ENCODE measurements around the gene QKI.

QKI gene

DNA sequence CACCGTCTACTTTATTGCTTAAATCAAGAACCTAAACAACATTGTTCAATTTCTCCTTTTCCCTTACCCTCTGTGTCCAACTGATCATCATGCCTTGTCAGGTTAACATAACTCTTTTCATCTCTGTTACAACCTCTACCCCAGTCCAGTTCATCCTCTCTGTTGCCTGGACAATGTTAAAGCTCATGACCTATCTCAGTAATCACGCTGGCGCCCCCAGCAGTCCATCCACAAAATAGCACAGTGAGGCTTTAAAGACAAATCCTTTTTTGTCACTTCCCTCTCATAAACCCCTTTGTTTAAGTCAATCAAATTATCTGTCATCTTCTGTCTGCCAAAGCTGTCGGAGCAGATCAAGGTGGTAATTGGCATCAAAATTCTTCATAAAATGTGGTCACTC lies 140.1 kb downstream of the QKI start:
- TF ChIP-seq POLR2AphosphoS5 (IDR thresholded peaks at IDR 0.05; ENCODE audit: low read depth) (no peak), SPI1 (IDR thresholded peaks at IDR 0.05; ENCODE audit: borderline replicate concordance, low read depth) (no peak; the same call in 1 of the 2 replicates)
- TF ChIP-seq, protein P1, sequence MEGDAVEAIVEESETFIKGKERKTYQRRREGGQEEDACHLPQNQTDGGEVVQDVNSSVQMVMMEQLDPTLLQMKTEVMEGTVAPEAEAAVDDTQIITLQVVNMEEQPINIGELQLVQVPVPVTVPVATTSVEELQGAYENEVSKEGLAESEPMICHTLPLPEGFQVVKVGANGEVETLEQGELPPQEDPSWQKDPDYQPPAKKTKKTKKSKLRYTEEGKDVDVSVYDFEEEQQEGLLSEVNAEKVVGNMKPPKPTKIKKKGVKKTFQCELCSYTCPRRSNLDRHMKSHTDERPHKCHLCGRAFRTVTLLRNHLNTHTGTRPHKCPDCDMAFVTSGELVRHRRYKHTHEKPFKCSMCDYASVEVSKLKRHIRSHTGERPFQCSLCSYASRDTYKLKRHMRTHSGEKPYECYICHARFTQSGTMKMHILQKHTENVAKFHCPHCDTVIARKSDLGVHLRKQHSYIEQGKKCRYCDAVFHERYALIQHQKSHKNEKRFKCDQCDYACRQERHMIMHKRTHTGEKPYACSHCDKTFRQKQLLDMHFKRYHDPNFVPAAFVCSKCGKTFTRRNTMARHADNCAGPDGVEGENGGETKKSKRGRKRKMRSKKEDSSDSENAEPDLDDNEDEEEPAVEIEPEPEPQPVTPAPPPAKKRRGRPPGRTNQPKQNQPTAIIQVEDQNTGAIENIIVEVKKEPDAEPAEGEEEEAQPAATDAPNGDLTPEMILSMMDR (IDR thresholded peaks at IDR 0.05; ENCODE audit: insufficient read depth, low read length), result peak; percentile 37
- DNase-seq (ENCODE audit: low read depth in 1 of 2, low spot score in 1 of 2), result peak in 1 of 2 experiments; percentile 57
- H3K27me3 ChIP-seq (ENCODE audit: insufficient read depth, poor library complexity, severe bottlenecking), result no peaks in the 10 kb centered on the region
- no peak overlapping the region for H3K4me3 ChIP-seq (replicated peaks; ENCODE audit: insufficient read depth, low read length)
- no peak overlapping the region for H3K27ac ChIP-seq (replicated peaks)

DNA sequence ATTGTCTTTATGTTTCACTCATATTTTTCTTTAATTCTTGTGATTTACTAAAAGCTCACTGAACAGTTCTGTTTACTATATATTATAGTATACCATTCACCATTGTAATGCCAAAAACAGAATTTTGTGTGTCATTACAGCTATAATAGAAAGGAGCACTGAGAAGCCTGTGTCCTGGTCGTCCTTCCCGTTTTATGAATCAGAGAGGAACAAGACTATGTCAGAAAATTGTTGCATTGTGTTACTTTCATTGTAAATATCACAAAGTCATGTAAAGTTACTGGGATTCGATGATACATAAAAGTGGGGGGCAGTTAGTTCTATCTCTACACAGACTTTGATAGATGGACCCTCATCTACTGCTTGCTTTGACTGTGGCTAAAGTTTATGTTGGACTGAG lies 145.1 kb downstream of the QKI start:
- Histone ChIP-seq H3K27ac (replicated peaks) (no peak overlapping the region), H3K4me3 (replicated peaks; ENCODE audit: insufficient read depth, low read length) (no peak overlapping the region), H3K27me3 (ENCODE audit: insufficient read depth, poor library complexity, severe bottlenecking) (no peaks in the 10 kb centered on the region)
- TF ChIP-seq GABPA (IDR thresholded peaks at IDR 0.05; ENCODE audit: low read depth) (no peak), SPI1 (IDR thresholded peaks at IDR 0.05; ENCODE audit: borderline replicate concordance, low read depth) (no peak), POLR2AphosphoS5 (IDR thresholded peaks at IDR 0.05; ENCODE audit: low read depth) (no peak)
- TF ChIP-seq, protein P1 (IDR thresholded peaks at IDR 0.05; ENCODE audit: insufficient read depth, low read length), result no peak
- TF ChIP-seq, protein P2, sequence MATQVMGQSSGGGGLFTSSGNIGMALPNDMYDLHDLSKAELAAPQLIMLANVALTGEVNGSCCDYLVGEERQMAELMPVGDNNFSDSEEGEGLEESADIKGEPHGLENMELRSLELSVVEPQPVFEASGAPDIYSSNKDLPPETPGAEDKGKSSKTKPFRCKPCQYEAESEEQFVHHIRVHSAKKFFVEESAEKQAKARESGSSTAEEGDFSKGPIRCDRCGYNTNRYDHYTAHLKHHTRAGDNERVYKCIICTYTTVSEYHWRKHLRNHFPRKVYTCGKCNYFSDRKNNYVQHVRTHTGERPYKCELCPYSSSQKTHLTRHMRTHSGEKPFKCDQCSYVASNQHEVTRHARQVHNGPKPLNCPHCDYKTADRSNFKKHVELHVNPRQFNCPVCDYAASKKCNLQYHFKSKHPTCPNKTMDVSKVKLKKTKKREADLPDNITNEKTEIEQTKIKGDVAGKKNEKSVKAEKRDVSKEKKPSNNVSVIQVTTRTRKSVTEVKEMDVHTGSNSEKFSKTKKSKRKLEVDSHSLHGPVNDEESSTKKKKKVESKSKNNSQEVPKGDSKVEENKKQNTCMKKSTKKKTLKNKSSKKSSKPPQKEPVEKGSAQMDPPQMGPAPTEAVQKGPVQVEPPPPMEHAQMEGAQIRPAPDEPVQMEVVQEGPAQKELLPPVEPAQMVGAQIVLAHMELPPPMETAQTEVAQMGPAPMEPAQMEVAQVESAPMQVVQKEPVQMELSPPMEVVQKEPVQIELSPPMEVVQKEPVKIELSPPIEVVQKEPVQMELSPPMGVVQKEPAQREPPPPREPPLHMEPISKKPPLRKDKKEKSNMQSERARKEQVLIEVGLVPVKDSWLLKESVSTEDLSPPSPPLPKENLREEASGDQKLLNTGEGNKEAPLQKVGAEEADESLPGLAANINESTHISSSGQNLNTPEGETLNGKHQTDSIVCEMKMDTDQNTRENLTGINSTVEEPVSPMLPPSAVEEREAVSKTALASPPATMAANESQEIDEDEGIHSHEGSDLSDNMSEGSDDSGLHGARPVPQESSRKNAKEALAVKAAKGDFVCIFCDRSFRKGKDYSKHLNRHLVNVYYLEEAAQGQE (IDR thresholded peaks at IDR 0.05; ENCODE audit: insufficient replicate concordance, low read depth), result no peak
- no peak for DNase-seq (ENCODE audit: low read depth in 1 of 2, low spot score in 1 of 2)

GRCh38 chr6:163563318-163563717 lies 148.8 kb downstream of the QKI start:
- no peaks in the 10 kb centered on the region for H3K27me3 ChIP-seq (ENCODE audit: insufficient read depth, poor library complexity, severe bottlenecking)
- DNase-seq (ENCODE audit: low read depth in 1 of 2, low spot score in 1 of 2), result no peak
- no peak overlapping the region for H3K27ac ChIP-seq (replicated peaks)
- no peak for TF ChIP-seq GABPA (IDR thresholded peaks at IDR 0.05; ENCODE audit: low read depth)
- no peak for TF ChIP-seq POLR2AphosphoS5 (IDR thresholded peaks at IDR 0.05; ENCODE audit: low read depth)
- TF ChIP-seq, protein P2 (IDR thresholded peaks at IDR 0.05; ENCODE audit: insufficient replicate concordance, low read depth), result no peak
- TF ChIP-seq SPI1 (IDR thresholded peaks at IDR 0.05; ENCODE audit: borderline replicate concordance, low read depth), result no peak
- TF ChIP-seq, protein P1 (IDR thresholded peaks at IDR 0.05; ENCODE audit: insufficient read depth, low read length), result no peak
- no peak overlapping the region for H3K4me3 ChIP-seq (replicated peaks; ENCODE audit: insufficient read depth, low read length)

DNA sequence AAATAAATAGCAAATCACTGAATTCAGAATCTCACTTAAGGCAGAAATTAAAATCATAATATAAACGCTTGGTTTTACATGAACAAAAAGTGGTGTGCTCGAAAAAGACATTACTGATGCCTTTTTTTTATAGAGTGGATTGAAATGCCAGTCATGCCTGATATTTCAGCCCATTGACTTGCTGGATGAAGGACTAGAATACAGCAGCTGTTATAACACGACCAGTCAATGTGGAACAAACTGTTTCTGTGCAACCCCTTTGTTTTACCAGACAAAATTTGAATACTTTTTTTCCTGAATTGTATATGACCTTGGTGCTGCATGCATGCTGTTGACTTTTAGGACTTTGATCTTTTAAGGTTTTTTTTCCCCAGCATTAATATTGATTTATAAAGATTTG lies 150.0 kb downstream of the QKI start:
- Histone ChIP-seq H3K27me3 (ENCODE audit: insufficient read depth, poor library complexity, severe bottlenecking) (no peaks in the 10 kb centered on the region), H3K4me3 (replicated peaks; ENCODE audit: insufficient read depth, low read length) (no peak overlapping the region), H3K27ac (replicated peaks) (no peak overlapping the region)
- no peak for DNase-seq (ENCODE audit: low read depth in 1 of 2, low spot score in 1 of 2)
- no peak for TF ChIP-seq POLR2AphosphoS5 (IDR thresholded peaks at IDR 0.05; ENCODE audit: low read depth)
- TF ChIP-seq SPI1 (IDR thresholded peaks at IDR 0.05; ENCODE audit: borderline replicate concordance, low read depth), result no peak
- TF ChIP-seq, protein P1 (IDR thresholded peaks at IDR 0.05; ENCODE audit: insufficient read depth, low read length), result no peak
- TF ChIP-seq, protein P2 (IDR thresholded peaks at IDR 0.05; ENCODE audit: insufficient replicate concordance, low read depth), result no peak

All from HL-60 (cell line).